HFFc6 (cell line): ENCODE measurements around the gene FCHSD2. TPM values are rescaled to one million over a fixed set of nuclear protein-coding genes. Genes with fewer than 3 reads are reported as not detected.

Experiments used
- DNase-seq: peaks from one replicate; pipeline ENCODE4 v3.0.0-alpha.2; 2018
- H3K27ac Mint-ChIP-seq: 2 replicates; pipeline ENCODE4 v1.8.0; 2020; ENCODE audit warnings: mild to moderate bottlenecking, mixed read lengths
- H3K27me3 Mint-ChIP-seq: 2 replicates; pipeline ENCODE4 v1.8.0; 2021; ENCODE audit warnings: mild to moderate bottlenecking, moderate library complexity, mixed read lengths; ENCODE audit not compliant: insufficient read depth
- H3K36me3 Mint-ChIP-seq: 2 replicates; pipeline ENCODE4 v1.8.0; 2021; ENCODE audit warnings: low read depth, mixed read lengths
- H3K4me1 Mint-ChIP-seq: 2 replicates; pipeline ENCODE4 v1.8.0; 2020; ENCODE audit warnings: low read depth, mixed read lengths
- H3K4me3 Mint-ChIP-seq: 2 replicates; pipeline ENCODE4 v1.8.0; 2020; ENCODE audit warnings: mild to moderate bottlenecking, moderate library complexity, mixed read lengths
- H3K9me3 Mint-ChIP-seq: 2 replicates; pipeline ENCODE4 v1.8.0; 2020; ENCODE audit warnings: mild to moderate bottlenecking, mixed read lengths
- CTCF ChIP-seq: fragments of 200-600 bp; sonication (generic); IDR thresholded peaks from 2 replicates; pipeline ENCODE4 v1.5.0; 2021; ENCODE audit warnings: antibody characterized with exemption, mild to moderate bottlenecking
- total RNA-seq, 6 experiments: library from RNA; stranded (reverse); fragmentation: NEBNext Ultra II Directional; extraction: Animal tissue kit (Norgen Biotek cat#: 25700); gene quantifications; 2 replicates in 1 of 6; 3 replicates in 5 of 6; pipeline ENCODE4 v1.2.3, GENCODE V29; 2021

FCHSD2 gene
- total RNA-seq, 6 experiments from 2014 or later: 58.9 to 68.2 (median 65.0) TPM

- no peak for TF ChIP-seq CTCF
- Mint-ChIP-seq H3K4me1 (peaks cover 17% of the 10 kb centered on the region), H3K9me3 (peaks cover 21% of the 10 kb centered on the region), H3K27me3 (no peaks in the 10 kb centered on the region), H3K36me3 (peaks cover 64% of the 10 kb centered on the region), H3K27ac (no peak overlapping the region), H3K4me3 (no peak overlapping the region)
- DNase-seq: no peak
These were observed 27.8 kb downstream of the FCHSD2 start for GRCh38 chr11:73114110-73114834.

GRCh38 chr11:73113426-73113825 lies 28.7 kb downstream of the FCHSD2 start:
- no peaks in the 10 kb centered on the region for H3K27me3 Mint-ChIP-seq
- H3K9me3 Mint-ChIP-seq: peaks cover 27% of the 10 kb centered on the region
- H3K4me3 Mint-ChIP-seq: no peak overlapping the region
- no peak for DNase-seq
- no peak for TF ChIP-seq CTCF
- peaks cover 70% of the 10 kb centered on the region for H3K36me3 Mint-ChIP-seq
- H3K27ac Mint-ChIP-seq: no peak overlapping the region
- H3K4me1 Mint-ChIP-seq: peaks cover 11% of the 10 kb centered on the region

- Mint-ChIP-seq H3K4me1 (peaks cover 1% of the 10 kb centered on the region), H3K36me3 (peaks cover 50% of the 10 kb centered on the region), H3K4me3 (no peak overlapping the region), H3K27me3 (no peaks in the 10 kb centered on the region), H3K27ac (no peak overlapping the region), H3K9me3 (peaks cover 27% of the 10 kb centered on the region)
- no peak for DNase-seq
- TF ChIP-seq CTCF: no peak
These were observed 34.5 kb downstream of the FCHSD2 start for GRCh38 chr11:73107597-73107996.

- no peak overlapping the region for H3K27ac Mint-ChIP-seq
- peaks cover 46% of the 10 kb centered on the region for H3K36me3 Mint-ChIP-seq
- no peaks in the 10 kb centered on the region for H3K27me3 Mint-ChIP-seq
- H3K4me1 Mint-ChIP-seq: peaks cover 14% of the 10 kb centered on the region
- no peak for TF ChIP-seq CTCF
- peaks cover 21% of the 10 kb centered on the region for H3K9me3 Mint-ChIP-seq
- no peak for DNase-seq
- H3K4me3 Mint-ChIP-seq: no peak overlapping the region
These were observed 35.8 kb downstream of the FCHSD2 start for GRCh38 chr11:73106347-73106746.

- Mint-ChIP-seq H3K9me3 (no peaks in the 10 kb centered on the region), H3K36me3 (peaks cover 23% of the 10 kb centered on the region), H3K4me3 (no peak overlapping the region), H3K27me3 (peaks cover 5% of the 10 kb centered on the region), H3K4me1 (peaks cover 39% of the 10 kb centered on the region), H3K27ac (no peak overlapping the region)
- no peak for DNase-seq
- TF ChIP-seq CTCF: no peak
These were observed 41.5 kb downstream of the FCHSD2 start for GRCh38 chr11:73100578-73100977.
